Common myeloid progenitor, CD34-positive (primary cell): ENCODE data around the gene PADI4.

Experiments used
- CTCF ChIA-PET: fragments of 350-600 bp; sonication (Branson Sonifier 250); formaldehyde crosslinking; loops from one replicate; lab custom pipeline; 2021; ENCODE audit warnings: antibody characterized with exemption; lab: Charles Lee
- POLR2A ChIA-PET: fragments of 350-600 bp; sonication (Branson Sonifier 250); formaldehyde crosslinking; loops from one replicate; lab custom pipeline; 2021; ENCODE audit warnings: antibody characterized with exemption; lab: Charles Lee
- DNase-seq, 3 donors: peaks; one replicate each; pipeline versions ENCODE4 v3.0.0 to v3.0.0-alpha.2; 2013
- H3K27ac ChIP-seq, 2 experiments: 1 replicate in 1 of 2; 2 replicates in 1 of 2; pipeline ENCODE4 v1.7.0; 2013; ENCODE audit warnings: inconsistent platforms in 2 of 2, low read length in 2 of 2, mild to moderate bottlenecking in 2 of 2, low read depth in 1 of 2, moderate library complexity in 1 of 2; ENCODE audit not compliant: severe bottlenecking in 2 of 2, insufficient read depth in 1 of 2, poor library complexity in 1 of 2
- H3K27me3 ChIP-seq, 5 experiments: replicated peaks in 2 of 5; 1 replicate in 3 of 5; 2 replicates in 2 of 5; pipeline versions ENCODE4 v1.6.1 to v1.7.0; 2013; ENCODE audit warnings: low read length in 4 of 5, mild to moderate bottlenecking in 2 of 5, moderate library complexity in 2 of 5, inconsistent platforms in 1 of 5; ENCODE audit not compliant: insufficient read depth in 5 of 5, control insufficient read depth in 4 of 5
- H3K36me3 ChIP-seq, 4 experiments: 1 replicate in 2 of 4; 2 replicates in 2 of 4; pipeline versions ENCODE4 v1.6.1 to v1.7.0; 2013; ENCODE audit warnings: low read length in 3 of 4, control low read depth in 1 of 4, mild to moderate bottlenecking in 1 of 4; ENCODE audit not compliant: control insufficient read depth in 4 of 4, insufficient read depth in 4 of 4
- H3K4me1 ChIP-seq, 4 experiments: 1 replicate in 3 of 4; 2 replicates in 1 of 4; pipeline versions ENCODE4 v1.6.1 to v1.7.1; 2013; ENCODE audit warnings: low read length in 3 of 4, mild to moderate bottlenecking in 3 of 4, control low read depth in 1 of 4, inconsistent platforms in 1 of 4, moderate library complexity in 1 of 4; ENCODE audit not compliant: control insufficient read depth in 4 of 4, insufficient read depth in 4 of 4; ENCODE audit errors: control extremely low read depth in 1 of 4
- H3K4me3 ChIP-seq, 7 experiments: 1 replicate in 4 of 7; 2 replicates in 3 of 7; pipeline versions ENCODE4 v1.5.1 to v1.7.0; 2013; ENCODE audit warnings: mild to moderate bottlenecking in 7 of 7, low read length in 6 of 7, moderate library complexity in 6 of 7, inconsistent platforms in 2 of 7, low read depth in 2 of 7, control low read depth in 1 of 7; ENCODE audit not compliant: insufficient read depth in 4 of 7, control insufficient read depth in 1 of 7; ENCODE audit errors: extremely low read depth in 1 of 7
- H3K9me3 ChIP-seq, 5 experiments: 1 replicate in 4 of 5; 2 replicates in 1 of 5; pipeline versions ENCODE4 v1.6.1 to v1.7.1; 2013; ENCODE audit warnings: low read length in 4 of 5, mild to moderate bottlenecking in 2 of 5, inconsistent platforms in 1 of 5, low read depth in 1 of 5, moderate library complexity in 1 of 5; ENCODE audit not compliant: control insufficient read depth in 4 of 5, insufficient read depth in 2 of 5; ENCODE audit errors: control extremely low read depth in 1 of 5
- WGBS: methylation state at CpG from one replicate; pipeline ENCODE4 v1.1.5; 2013; ENCODE audit not compliant: insufficient coverage; 5-methylcytosine and 5-hydroxymethylcytosine counted together

The PADI4 gene

GRCh38 chr1:17273096-17273495, 34.9 kb upstream of the PADI4 start:
- DNase-seq: no peak
- 95% methylated on average over 13 of the region's 13 CpGs for WGBS
- Histone ChIP-seq H3K27ac (no peak overlapping the region), H3K36me3 (no peaks in the 10 kb centered on the region), H3K4me3 (no peak overlapping the region), H3K4me1 (peaks cover 0 to 31% (median 13%) of the 10 kb centered on the region in 4 experiments), H3K9me3 (no peaks in the 10 kb centered on the region), H3K27me3 (no peaks in the 10 kb centered on the region)
- ChIA-PET POLR2A (no interaction called here), CTCF (interaction anchor here (1.0 to 5.8 kb wide), 11 partner anchors 12 to 216 kb away, joined by 3 to 54 read pairs (median 6); no protein-coding TSS in a partner anchor)

GRCh38 chr1:17274186-17275170, 33.5 kb upstream of the PADI4 start:
- Histone ChIP-seq H3K4me3 (no peak overlapping the region), H3K27me3 (no peaks in the 10 kb centered on the region), H3K4me1 (peaks cover 0 to 40% (median 13%) of the 10 kb centered on the region in 4 experiments), H3K27ac (no peak overlapping the region), H3K9me3 (no peaks in the 10 kb centered on the region), H3K36me3 (no peaks in the 10 kb centered on the region)
- 55% methylated on average over 12 of the region's 15 CpGs for WGBS
- POLR2A ChIA-PET: interaction anchor here (0.7 kb wide), 1 partner anchor 151 kb away, joined by 5 read pairs; no protein-coding TSS in a partner anchor
- peak; percentile 40 to 59 (median 44) for DNase-seq
- CTCF ChIA-PET: interaction anchor here (0.8 to 5.8 kb wide), 15 partner anchors 14 to 217 kb away, joined by 3 to 54 read pairs (median 4); no protein-coding TSS in a partner anchor

- CTCF ChIA-PET: interaction anchor here (0.5 to 5.8 kb wide), 30 partner anchors 10 to 258 kb away, joined by 3 to 54 read pairs (median 4); partner anchors contain the start of genes PADI4 and PADI6
- H3K27ac ChIP-seq: no peak overlapping the region
- peak; percentile 85 to 94 (median 92) for DNase-seq
These were observed 31.4 kb upstream of the PADI4 start for GRCh38 chr1:17276568-17276967.

DNA sequence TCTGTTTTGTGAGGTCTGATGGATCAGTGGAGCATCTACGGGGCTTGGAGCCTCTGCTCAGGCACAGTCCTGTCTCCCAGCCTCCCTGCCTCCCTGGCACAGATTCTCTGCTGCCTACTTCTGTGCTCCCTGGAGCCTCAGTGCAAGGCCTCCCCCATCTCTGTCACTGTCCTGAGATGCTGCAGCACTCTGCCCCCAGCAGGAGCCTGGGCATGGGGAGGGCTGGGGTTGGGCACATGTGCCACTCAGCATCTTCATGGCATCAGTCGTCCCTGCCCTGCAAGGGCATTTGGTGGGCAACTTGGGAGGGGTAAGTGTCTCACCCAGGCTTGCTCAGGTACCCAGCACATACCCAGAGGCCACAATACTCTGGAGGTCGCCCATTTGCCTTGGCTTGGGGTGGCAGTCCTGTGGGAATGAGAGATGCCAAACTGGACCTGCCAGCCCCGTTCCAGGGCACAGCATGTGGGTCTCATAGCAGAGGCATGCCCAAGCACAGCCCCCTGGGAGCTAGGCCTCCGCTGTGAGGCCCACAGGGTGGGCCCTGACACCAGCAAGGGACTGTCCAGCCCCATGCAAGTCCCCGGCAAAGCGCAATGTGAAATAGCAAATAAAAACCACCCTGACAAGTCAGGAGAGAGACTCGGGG, 30.4 kb upstream of the PADI4 start:
- Histone ChIP-seq H3K9me3 (no peaks in the 10 kb centered on the region), H3K4me1 (peaks cover 6 to 63% (median 32%) of the 10 kb centered on the region in 4 experiments), H3K36me3 (no peaks in the 10 kb centered on the region), H3K27me3 (no peaks in the 10 kb centered on the region), H3K4me3 (no peak overlapping the region), H3K27ac (no peak overlapping the region)
- WGBS: 91% methylated on average over 8 of the region's 8 CpGs
- CTCF ChIA-PET: interaction anchor here (0.6 to 5.8 kb wide), 16 partner anchors 9 to 149 kb away, joined by 3 to 54 read pairs (median 5); partner anchors contain the start of gene PADI4
- no peak for DNase-seq
- POLR2A ChIA-PET: no interaction called here

More at GRCh38 chr1:17276568-17276967, 31.4 kb upstream of the PADI4 start:
- Histone ChIP-seq H3K27me3 (no peaks in the 10 kb centered on the region), H3K9me3 (no peaks in the 10 kb centered on the region), H3K4me3 (peak overlapping the region in 1 of 7 experiments; percentile 38), H3K4me1 (peaks cover 0 to 52% (median 22%) of the 10 kb centered on the region in 4 experiments), H3K36me3 (no peaks in the 10 kb centered on the region)
- 3% methylated on average over 6 of the region's 11 CpGs for whole genome bisulfite sequencing
- POLR2A ChIA-PET: no interaction called here

DNA sequence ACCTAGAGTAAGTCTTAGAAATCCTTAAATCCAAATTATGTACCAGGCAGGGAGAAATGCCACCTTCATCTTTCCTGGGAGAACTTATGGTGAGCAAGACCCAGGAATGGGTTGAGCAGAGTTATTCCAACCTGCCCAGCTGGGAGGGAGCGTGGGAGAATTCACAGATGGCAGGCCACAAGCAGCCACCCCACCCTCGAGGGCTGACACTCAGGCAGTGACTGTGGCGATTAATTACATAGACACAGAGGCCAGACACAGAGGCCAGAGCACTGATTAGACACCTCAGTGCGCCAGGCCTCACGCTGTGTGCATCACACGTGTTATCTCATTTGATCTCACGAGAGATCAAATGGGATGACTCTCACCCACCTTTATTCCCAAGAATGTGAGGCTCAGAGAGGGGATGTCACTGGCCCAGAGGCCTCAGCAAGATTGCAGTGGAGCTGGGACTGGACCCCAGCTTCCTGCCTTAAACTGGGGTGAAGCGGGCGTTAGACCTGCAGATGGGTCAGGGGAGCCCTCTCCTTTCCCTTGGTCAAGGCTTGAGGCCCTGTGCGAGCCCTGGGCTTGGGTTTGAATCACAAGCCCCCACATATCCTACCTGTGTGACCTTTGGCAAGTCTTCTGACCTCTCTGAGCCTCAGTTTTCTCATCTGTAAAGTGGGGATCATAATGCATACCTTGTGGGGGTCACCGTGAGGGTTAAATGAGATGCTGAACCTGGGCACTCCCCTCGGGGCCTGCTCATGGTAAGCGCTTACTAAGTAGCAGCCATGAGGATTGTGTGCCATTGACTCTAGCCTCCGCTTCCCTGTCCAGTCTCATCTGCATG, 28.8 kb upstream of the PADI4 start:
- CTCF ChIA-PET: interaction anchor here (1.0 to 2.5 kb wide), 6 partner anchors 10 to 151 kb away, joined by 3 to 10 read pairs (median 4); no protein-coding TSS in a partner anchor
- no peak overlapping the region for H3K4me3 ChIP-seq
- WGBS: 98% methylated on average over 14 of the region's 14 CpGs
- H3K4me1 ChIP-seq: peaks cover 6 to 78% (median 36%) of the 10 kb centered on the region in 4 experiments
- H3K9me3 ChIP-seq: no peaks in the 10 kb centered on the region
- H3K27ac ChIP-seq: no peak overlapping the region
- DNase-seq: no peak
- POLR2A ChIA-PET: interaction anchor here (0.6 kb wide), 1 partner anchor 13 kb away, joined by 3 read pairs; no protein-coding TSS in a partner anchor
- no peaks in the 10 kb centered on the region for H3K27me3 ChIP-seq
- no peaks in the 10 kb centered on the region for H3K36me3 ChIP-seq

GRCh38 chr1:17280436-17280835, 27.6 kb upstream of the PADI4 start:
- DNase-seq: no peak

More at GRCh38 chr1:17280436-17280835, 27.6 kb upstream of the PADI4 start:
- H3K9me3 ChIP-seq: no peaks in the 10 kb centered on the region
- H3K27ac ChIP-seq: no peak overlapping the region
- H3K36me3 ChIP-seq: no peaks in the 10 kb centered on the region
- peaks cover 6 to 78% (median 36%) of the 10 kb centered on the region in 4 experiments for H3K4me1 ChIP-seq
- H3K4me3 ChIP-seq: no peak overlapping the region
- no peaks in the 10 kb centered on the region for H3K27me3 ChIP-seq
- ChIA-PET CTCF (interaction anchor here (0.6 to 2.5 kb wide), 7 partner anchors 9 to 153 kb away, joined by 3 to 10 read pairs (median 4); no protein-coding TSS in a partner anchor), POLR2A (no interaction called here)
- 96% methylated on average over 7 of the region's 7 CpGs for WGBS
